Stomach (tissue), 9 donors: ENCODE results near the gene BHMT2. TPM values are rescaled to one million over a fixed set of nuclear protein-coding genes. Genes with fewer than 3 reads are reported as not detected.

Experiments used
- DNase-seq, 2 donors: peaks; one replicate each; pipeline versions ENCODE4 v3.0.0 to v3.0.0-alpha.2; 2013 to 2019
- H3K27ac ChIP-seq, 5 donors: fragments of 200-600 bp in 4 of 5; sonication (generic) in 4 of 5; one replicate each; pipeline ENCODE4 v1.5.1; 2013 to 2019; ENCODE audit warnings: mild to moderate bottlenecking in 1 of 5, moderate library complexity in 1 of 5
- H3K27me3 ChIP-seq, 3 donors: fragments of 200-600 bp; sonication (generic); one replicate each; pipeline ENCODE4 v1.5.1; 2017 to 2019; ENCODE audit warnings: mixed run types in 1 of 3
- H3K36me3 ChIP-seq, 4 donors: fragments of 200-600 bp; sonication (generic); 1 replicate in 3 of 4; 2 replicates in 1 of 4; pipeline ENCODE4 v1.5.1; 2016 to 2019
- H3K4me1 ChIP-seq, 4 donors: fragments of 200-600 bp; sonication (generic); one replicate each; pipeline ENCODE4 v1.5.1; 2016 to 2019
- H3K4me3 ChIP-seq, 4 donors: fragments of 200-600 bp; sonication (generic) in 3 of 4; one replicate each; pipeline ENCODE4 v1.5.1; 2016 to 2019; ENCODE audit warnings: mild to moderate bottlenecking in 1 of 4
- H3K9me3 ChIP-seq, 4 donors: fragments of 200-600 bp; sonication (generic); one replicate each; pipeline ENCODE4 v1.5.1; 2016 to 2019
- EP300 ChIP-seq: sonication (generic); formaldehyde crosslinking; IDR thresholded peaks from one replicate; pipeline ENCODE4 v1.6.1; 2017; ENCODE audit warnings: antibody characterized with exemption
- POLR2A ChIP-seq, 4 donors: fragments of 450-650 bp; IDR thresholded peaks; one replicate each; pipeline ENCODE4 v1.6.1; 2016; ENCODE audit warnings: antibody characterized with exemption in 4 of 4, control low read depth in 2 of 4, mild to moderate bottlenecking in 1 of 4, moderate library complexity in 1 of 4
- POLR2AphosphoS5 ChIP-seq, 3 donors: sonication (generic); formaldehyde crosslinking; IDR thresholded peaks; one replicate each; pipeline ENCODE4 v1.6.1; 2016; ENCODE audit warnings: antibody characterized with exemption in 3 of 3
- WGBS, 5 donors: extraction: QIAGEN DNeasy Blood & Tissue Kit in 3 of 5; methylation state at CpG; one replicate each; pipeline versions ENCODE4 v1.1.5 to v1.1.7; 2013 to 2018; 5-methylcytosine and 5-hydroxymethylcytosine counted together
- intact Hi-C: fragments of 100-400 bp; cut with DNase I; formaldehyde crosslinking; loops from one replicate; pipeline ENCODE4 v1.15.1; 2023; ENCODE audit warnings: low total_unique reads
- polyA plus RNA-seq, 3 donors: library from polyadenylated mRNA; stranded (reverse); fragments of 200-250 nt; gene quantifications; one replicate each; pipeline ENCODE4 v1.2.3, GENCODE V29; 2013
- total RNA-seq, 5 donors: library from RNA; depleted of rRNA; stranded (reverse); fragments of >200 nt; gene quantifications; one replicate each; pipeline versions ENCODE4 v1.1.0 to v1.2.3, GENCODE V29; 2014 to 2016
- TF ChIP-seq, protein P1 (sequence below), 7 experiments: fragments of 450-650 bp in 4 of 7; fragments of 200-600 bp in 3 of 7; sonication (generic) in 3 of 7; IDR thresholded peaks; one replicate each; pipeline ENCODE4 v1.5.1; 2016 to 2019; ENCODE audit warnings: antibody characterized with exemption in 7 of 7, control low read depth in 2 of 7, mild to moderate bottlenecking in 1 of 7
- donor health status: healthy with polysubstance abuse.
- donor health status: Bipolar disorder and iron deficiency.
- donor health status: healthy.

The BHMT2 gene
- total and polyA plus RNA-seq, 8 donors: 0.45 to 10.6 (median 5.1) TPM

DNA sequence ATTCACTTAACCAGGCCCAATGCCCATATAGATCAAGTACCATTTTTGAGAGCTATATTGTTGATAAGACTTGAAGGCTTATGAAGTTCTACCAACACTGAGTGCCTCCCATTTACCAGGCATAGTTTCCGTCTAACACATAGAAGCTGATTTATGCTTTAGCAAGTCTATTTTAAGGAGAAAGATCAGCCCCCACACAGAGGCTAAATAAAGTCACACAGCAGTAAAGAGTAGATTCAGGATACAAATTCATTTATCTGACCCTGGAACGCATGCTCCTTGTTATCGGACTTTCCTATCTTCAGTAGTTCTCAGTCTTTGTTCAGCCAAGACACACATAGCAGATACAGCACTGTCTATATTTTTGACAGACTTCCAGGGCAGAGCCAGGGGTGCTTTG lies 34.3 kb upstream of the BHMT2 start:
- no peak for DNase-seq
- 83 to 94% (median 90%) methylated on average over 3 of the region's 3 CpGs for WGBS, 5 donors
- Histone ChIP-seq H3K36me3 (no peaks in the 10 kb centered on the region), H3K9me3 (peaks cover 0 to 6% (median 3%) of the 10 kb centered on the region in 4 donors), H3K4me1 (no peaks in the 10 kb centered on the region), H3K4me3 (no peak overlapping the region), H3K27me3 (no peaks in the 10 kb centered on the region), H3K27ac (no peak overlapping the region)
- TF ChIP-seq POLR2AphosphoS5 (IDR thresholded peaks at IDR 0.05) (no peak), POLR2A (IDR thresholded peaks at IDR 0.05) (no peak), EP300 (no peak)
- TF ChIP-seq, protein P1, sequence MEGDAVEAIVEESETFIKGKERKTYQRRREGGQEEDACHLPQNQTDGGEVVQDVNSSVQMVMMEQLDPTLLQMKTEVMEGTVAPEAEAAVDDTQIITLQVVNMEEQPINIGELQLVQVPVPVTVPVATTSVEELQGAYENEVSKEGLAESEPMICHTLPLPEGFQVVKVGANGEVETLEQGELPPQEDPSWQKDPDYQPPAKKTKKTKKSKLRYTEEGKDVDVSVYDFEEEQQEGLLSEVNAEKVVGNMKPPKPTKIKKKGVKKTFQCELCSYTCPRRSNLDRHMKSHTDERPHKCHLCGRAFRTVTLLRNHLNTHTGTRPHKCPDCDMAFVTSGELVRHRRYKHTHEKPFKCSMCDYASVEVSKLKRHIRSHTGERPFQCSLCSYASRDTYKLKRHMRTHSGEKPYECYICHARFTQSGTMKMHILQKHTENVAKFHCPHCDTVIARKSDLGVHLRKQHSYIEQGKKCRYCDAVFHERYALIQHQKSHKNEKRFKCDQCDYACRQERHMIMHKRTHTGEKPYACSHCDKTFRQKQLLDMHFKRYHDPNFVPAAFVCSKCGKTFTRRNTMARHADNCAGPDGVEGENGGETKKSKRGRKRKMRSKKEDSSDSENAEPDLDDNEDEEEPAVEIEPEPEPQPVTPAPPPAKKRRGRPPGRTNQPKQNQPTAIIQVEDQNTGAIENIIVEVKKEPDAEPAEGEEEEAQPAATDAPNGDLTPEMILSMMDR (IDR thresholded peaks at IDR 0.05): no peak
- intact Hi-C loops: no loop called here

DNA sequence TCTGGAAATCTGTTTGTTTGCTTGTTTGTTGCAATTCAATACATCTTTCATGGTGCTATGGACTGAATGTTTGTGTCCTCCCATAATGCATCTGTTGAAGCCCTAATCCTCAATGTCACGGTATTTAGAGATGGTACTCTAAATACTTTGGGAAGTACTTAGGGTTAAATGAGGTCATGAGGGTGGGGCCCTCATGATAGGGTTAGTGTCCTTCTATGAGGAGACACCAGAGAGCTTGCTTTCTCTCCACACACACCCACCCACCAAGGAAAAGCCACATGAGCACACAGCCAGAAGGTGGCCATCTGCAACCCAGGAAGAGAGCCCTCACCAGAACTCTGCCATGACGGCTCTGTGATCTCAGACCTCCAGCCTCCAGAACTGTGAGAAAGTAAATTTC lies 32.8 kb upstream of the BHMT2 start:
- peaks cover 0 to 6% (median 3%) of the 10 kb centered on the region in 4 donors for H3K9me3 ChIP-seq
- H3K4me1 ChIP-seq: no peaks in the 10 kb centered on the region
- no peak overlapping the region for H3K27ac ChIP-seq
- H3K4me3 ChIP-seq: no peak overlapping the region
- DNase-seq: no peak
- intact Hi-C loops: no loop called here
- no peaks in the 10 kb centered on the region for H3K36me3 ChIP-seq
- TF ChIP-seq POLR2AphosphoS5 (IDR thresholded peaks at IDR 0.05) (no peak), POLR2A (IDR thresholded peaks at IDR 0.05) (no peak), EP300 (no peak)
- TF ChIP-seq, protein P1 (IDR thresholded peaks at IDR 0.05): no peak
- no peaks in the 10 kb centered on the region for H3K27me3 ChIP-seq
- 94 to 99% (median 97%) methylated on average over 2 of the region's 2 CpGs for WGBS, 5 donors

DNA sequence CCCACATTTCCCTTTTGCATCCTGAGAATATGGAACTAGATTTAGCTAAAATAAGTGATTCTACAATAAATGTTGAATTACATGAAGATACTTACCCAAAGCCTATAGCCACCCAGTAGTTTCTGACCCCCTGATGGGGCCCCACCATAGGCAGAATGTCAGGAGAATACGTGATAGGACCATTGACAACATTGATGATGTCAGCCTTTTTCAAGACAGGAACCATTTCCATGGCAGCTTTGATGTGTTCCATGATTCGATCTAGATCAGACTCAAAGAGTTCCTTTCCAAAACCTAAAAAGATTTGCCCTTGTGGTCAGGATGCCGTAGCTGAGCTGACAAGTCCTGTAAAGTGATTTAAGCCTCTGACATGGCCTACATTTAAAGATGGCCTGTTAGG lies 27.4 kb upstream of the BHMT2 start:
- H3K27ac ChIP-seq: no peak overlapping the region
- H3K27me3 ChIP-seq: no peaks in the 10 kb centered on the region
- no peaks in the 10 kb centered on the region for H3K9me3 ChIP-seq
- no peak for DNase-seq
- 83 to 94% (median 86%) methylated on average over 3 of the region's 3 CpGs for WGBS, 5 donors
- no peak overlapping the region for H3K4me3 ChIP-seq
- no peaks in the 10 kb centered on the region for H3K4me1 ChIP-seq
- no peaks in the 10 kb centered on the region for H3K36me3 ChIP-seq
- no peak for TF ChIP-seq EP300
- no peak for TF ChIP-seq POLR2AphosphoS5 (IDR thresholded peaks at IDR 0.05)
- TF ChIP-seq, protein P1 (IDR thresholded peaks at IDR 0.05): no peak
- no peak for TF ChIP-seq POLR2A (IDR thresholded peaks at IDR 0.05)
- intact Hi-C loops: no loop called here

DNA sequence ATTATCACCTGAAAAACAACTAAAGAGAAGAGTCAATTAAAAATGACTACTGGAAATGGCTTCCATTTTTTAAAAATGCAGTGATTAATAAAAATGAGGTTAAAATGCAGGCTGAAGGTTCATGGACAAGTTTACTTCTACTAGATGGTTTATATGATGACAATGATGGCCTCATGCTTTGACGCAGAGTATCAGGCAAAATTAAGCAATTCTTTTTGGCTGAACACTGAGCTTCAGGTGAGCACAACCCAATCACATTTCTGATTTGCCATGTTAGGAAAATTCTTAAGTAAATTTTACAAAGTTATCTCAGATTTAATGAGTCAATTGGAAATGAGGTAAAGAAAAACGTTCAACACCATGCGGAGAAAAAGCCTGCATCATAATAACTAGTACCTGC lies 22.4 kb upstream of the BHMT2 start:
- no peaks in the 10 kb centered on the region for H3K4me1 ChIP-seq
- 82 to 89% (median 87%) methylated on average over 3 of the region's 3 CpGs for WGBS, 5 donors
- H3K9me3 ChIP-seq: peaks cover 0 to 7% (median 3%) of the 10 kb centered on the region in 4 donors
- no peaks in the 10 kb centered on the region for H3K36me3 ChIP-seq
- no peaks in the 10 kb centered on the region for H3K27me3 ChIP-seq
- no peak overlapping the region for H3K27ac ChIP-seq
- intact Hi-C loops: no loop called here
- no peak for DNase-seq
- no peak overlapping the region for H3K4me3 ChIP-seq
- TF ChIP-seq POLR2AphosphoS5 (IDR thresholded peaks at IDR 0.05): no peak
- no peak for TF ChIP-seq EP300
- TF ChIP-seq, protein P1 (IDR thresholded peaks at IDR 0.05): no peak
- no peak for TF ChIP-seq POLR2A (IDR thresholded peaks at IDR 0.05)
